IPS-18a (cell line): ENCODE data around the gene BLTP3B.

ENCODE experiments used
- H3K27ac ChIP-seq: one replicate; pipeline ENCODE4 v1.5.1; 2013; ENCODE audit warnings: low read length
- H3K27me3 ChIP-seq: one replicate; pipeline ENCODE4 v1.6.1; 2013; ENCODE audit warnings: mild to moderate bottlenecking, low read length; ENCODE audit not compliant: control insufficient read depth, insufficient read depth
- H3K36me3 ChIP-seq: one replicate; pipeline ENCODE4 v1.6.1; 2013; ENCODE audit warnings: low read depth, low read length; ENCODE audit not compliant: control insufficient read depth
- H3K4me1 ChIP-seq: one replicate; pipeline ENCODE4 v1.6.1; 2013; ENCODE audit warnings: low read depth, low read length; ENCODE audit not compliant: control insufficient read depth
- H3K4me3 ChIP-seq: one replicate; pipeline ENCODE4 v1.5.1; 2013; ENCODE audit warnings: low read length
- H3K9ac ChIP-seq: one replicate; pipeline ENCODE4 v1.6.1; 2013; ENCODE audit warnings: mild to moderate bottlenecking, low read length, moderate library complexity
- H3K9me3 ChIP-seq: one replicate; pipeline ENCODE4 v1.6.1; 2013; ENCODE audit warnings: low read depth, low read length; ENCODE audit not compliant: control insufficient read depth

The BLTP3B gene

DNA sequence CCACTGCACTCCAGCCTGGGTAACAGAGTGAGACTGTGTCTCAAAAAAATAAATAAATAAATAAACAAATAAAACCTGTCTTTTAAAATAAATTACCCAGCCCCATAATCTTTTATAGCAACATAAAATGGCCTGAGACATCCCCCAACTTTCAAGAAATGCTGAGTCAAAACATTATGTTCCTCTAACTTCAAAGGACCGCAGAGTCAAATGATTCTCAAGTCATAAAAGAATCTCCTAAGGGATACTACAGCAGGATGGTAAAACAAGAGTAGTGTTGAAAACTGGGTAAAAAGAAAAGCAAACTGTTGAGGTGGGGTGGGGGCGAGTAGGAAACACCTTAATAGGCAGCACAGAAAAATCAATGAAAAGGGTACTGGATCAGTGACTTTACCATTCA, 9.5 kb downstream of the BLTP3B start:
- H3K27ac ChIP-seq, result no peak overlapping the region
- H3K36me3 ChIP-seq, result no peaks in the 10 kb centered on the region
- peaks cover 7% of the 10 kb centered on the region for H3K4me1 ChIP-seq
- no peak overlapping the region for H3K4me3 ChIP-seq
- no peaks in the 10 kb centered on the region for H3K27me3 ChIP-seq
- H3K9ac ChIP-seq, result no peak overlapping the region
- no peaks in the 10 kb centered on the region for H3K9me3 ChIP-seq

DNA sequence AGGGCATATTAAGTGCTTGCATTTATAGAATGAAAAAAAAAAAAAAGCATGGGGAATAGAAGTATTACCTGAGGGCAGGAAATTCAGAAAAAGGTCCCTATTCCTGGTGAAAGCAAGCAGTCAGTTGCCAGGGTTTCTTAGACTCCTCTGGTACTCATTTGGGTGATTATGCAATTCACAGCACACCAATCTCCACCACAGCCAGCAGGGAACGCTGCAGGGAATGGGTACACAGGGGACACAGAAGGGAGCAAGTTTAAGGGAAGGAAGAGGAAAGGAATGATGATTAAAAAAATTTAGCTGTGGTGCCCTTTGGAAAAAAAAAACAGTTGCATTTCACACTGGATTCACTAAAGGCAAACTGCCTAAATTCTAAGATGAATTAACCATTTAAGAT, 14.2 kb downstream of the BLTP3B start:
- no peak overlapping the region for H3K27ac ChIP-seq
- H3K9me3 ChIP-seq, result no peaks in the 10 kb centered on the region
- H3K4me1 ChIP-seq, result peaks cover 12% of the 10 kb centered on the region
- H3K36me3 ChIP-seq, result no peaks in the 10 kb centered on the region
- H3K4me3 ChIP-seq, result no peak overlapping the region
- no peak overlapping the region for H3K9ac ChIP-seq
- no peaks in the 10 kb centered on the region for H3K27me3 ChIP-seq

GRCh38 chr12:100127766-100128511, 14.7 kb downstream of the BLTP3B start:
- peaks cover 12% of the 10 kb centered on the region for H3K4me1 ChIP-seq
- H3K27me3 ChIP-seq, result no peaks in the 10 kb centered on the region
- H3K4me3 ChIP-seq, result no peak overlapping the region
- H3K9me3 ChIP-seq, result no peaks in the 10 kb centered on the region
- no peak overlapping the region for H3K27ac ChIP-seq
- no peak overlapping the region for H3K9ac ChIP-seq
- H3K36me3 ChIP-seq, result no peaks in the 10 kb centered on the region

DNA sequence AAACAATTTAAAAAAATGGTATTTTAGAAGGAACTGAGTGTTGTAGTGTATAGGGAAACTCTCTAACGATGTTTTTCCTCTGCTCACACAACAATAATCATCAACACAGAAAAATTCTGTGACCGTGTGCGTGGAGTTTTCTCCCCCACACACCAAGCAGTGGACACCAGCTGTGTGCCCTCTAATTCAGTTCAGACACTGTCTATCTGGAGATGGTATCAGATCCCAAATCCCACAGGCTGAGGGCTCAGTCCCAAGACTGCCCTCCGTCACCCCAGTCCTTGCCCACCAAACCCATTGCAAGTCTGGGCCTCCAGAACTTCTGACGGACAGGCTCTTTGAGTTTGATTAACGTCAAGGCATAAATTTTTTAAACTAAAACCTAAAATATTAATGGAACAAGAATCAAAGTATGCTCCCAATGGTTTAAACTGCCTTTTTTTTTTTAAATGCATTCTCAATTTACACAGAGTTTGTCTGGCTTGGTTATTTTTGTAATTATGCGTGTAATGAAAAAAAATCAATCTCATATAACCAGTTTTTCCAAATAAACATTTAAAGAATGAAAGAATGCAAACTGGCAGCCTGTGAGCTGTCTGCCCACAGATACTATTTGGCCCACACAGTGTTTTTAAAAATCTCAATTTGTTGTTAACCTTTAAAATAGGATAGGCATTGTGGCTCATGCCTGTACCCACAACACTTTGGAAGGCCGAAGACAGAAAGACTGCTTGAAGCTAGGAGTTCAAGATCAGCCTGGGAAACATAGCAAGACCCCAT, 19.2 kb downstream of the BLTP3B start:
- Histone ChIP-seq H3K9me3 (no peaks in the 10 kb centered on the region), H3K36me3 (no peaks in the 10 kb centered on the region), H3K4me1 (peaks cover 8% of the 10 kb centered on the region), H3K27me3 (no peaks in the 10 kb centered on the region), H3K27ac (no peak overlapping the region), H3K9ac (no peak overlapping the region), H3K4me3 (no peak overlapping the region)

GRCh38 chr12:100120355-100120754, 22.3 kb downstream of the BLTP3B start:
- Histone ChIP-seq H3K9ac (no peak overlapping the region), H3K4me1 (no peaks in the 10 kb centered on the region), H3K27ac (no peak overlapping the region)

GRCh38 chr12:100115291-100115690, 27.4 kb downstream of the BLTP3B start:
- Histone ChIP-seq H3K9me3 (no peaks in the 10 kb centered on the region), H3K36me3 (no peaks in the 10 kb centered on the region), H3K4me3 (no peak overlapping the region), H3K27me3 (no peaks in the 10 kb centered on the region), H3K4me1 (no peaks in the 10 kb centered on the region), H3K9ac (no peak overlapping the region), H3K27ac (no peak overlapping the region)

More at GRCh38 chr12:100120355-100120754, 22.3 kb downstream of the BLTP3B start:
- Histone ChIP-seq H3K9me3 (no peaks in the 10 kb centered on the region), H3K4me3 (no peak overlapping the region), H3K27me3 (no peaks in the 10 kb centered on the region), H3K36me3 (no peaks in the 10 kb centered on the region)

DNA sequence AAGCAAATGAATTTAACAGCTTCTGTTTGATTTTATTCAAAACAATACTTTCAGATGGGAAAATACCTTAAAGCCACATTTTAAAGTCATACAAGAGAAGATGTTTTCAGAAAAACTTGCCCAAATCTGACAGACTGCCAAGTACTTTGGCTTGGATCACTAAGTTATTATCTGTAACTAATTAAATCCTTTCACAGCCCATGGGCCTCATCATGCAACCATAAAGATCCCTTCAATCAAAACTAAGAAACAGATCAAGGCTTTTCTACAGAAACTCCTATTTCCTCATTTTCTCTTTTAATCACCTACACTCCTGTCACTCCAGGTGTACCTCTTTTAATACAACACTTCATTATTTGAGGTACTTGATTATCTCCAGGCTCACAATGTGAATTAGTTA, 28.1 kb downstream of the BLTP3B start:
- Histone ChIP-seq H3K9me3 (no peaks in the 10 kb centered on the region), H3K36me3 (no peaks in the 10 kb centered on the region), H3K27me3 (no peaks in the 10 kb centered on the region), H3K4me1 (no peaks in the 10 kb centered on the region), H3K4me3 (no peak overlapping the region), H3K9ac (no peak overlapping the region), H3K27ac (no peak overlapping the region)

DNA sequence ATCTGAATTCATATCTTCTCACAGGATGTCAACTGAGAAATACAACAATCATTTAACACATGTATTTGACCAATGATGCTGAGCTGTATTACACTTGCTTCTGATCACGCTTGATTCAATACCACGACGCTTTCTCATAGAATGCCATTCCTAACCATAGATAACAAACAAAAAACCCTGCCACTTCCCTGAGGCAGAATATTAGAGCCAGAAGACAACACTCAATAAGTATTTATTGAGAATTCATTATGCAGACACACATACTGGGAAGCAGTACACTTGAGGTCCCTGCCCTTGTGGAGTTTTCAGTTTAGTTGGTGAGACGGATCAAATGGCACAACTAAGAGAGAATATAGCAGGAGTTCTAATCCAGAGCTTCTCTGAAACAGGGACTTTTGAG, 32.4 kb downstream of the BLTP3B start:
- Histone ChIP-seq H3K4me3 (no peak overlapping the region), H3K27ac (no peak overlapping the region), H3K27me3 (no peaks in the 10 kb centered on the region), H3K36me3 (peaks cover 3% of the 10 kb centered on the region), H3K9me3 (no peaks in the 10 kb centered on the region), H3K4me1 (no peaks in the 10 kb centered on the region), H3K9ac (no peak overlapping the region)

- Histone ChIP-seq H3K9ac (no peak overlapping the region), H3K4me1 (no peaks in the 10 kb centered on the region), H3K4me3 (no peak overlapping the region), H3K27ac (no peak overlapping the region), H3K27me3 (no peaks in the 10 kb centered on the region), H3K9me3 (no peaks in the 10 kb centered on the region), H3K36me3 (peaks cover 5% of the 10 kb centered on the region)
Observed at GRCh38 chr12:100106861-100107260, 35.8 kb downstream of the BLTP3B start.

DNA sequence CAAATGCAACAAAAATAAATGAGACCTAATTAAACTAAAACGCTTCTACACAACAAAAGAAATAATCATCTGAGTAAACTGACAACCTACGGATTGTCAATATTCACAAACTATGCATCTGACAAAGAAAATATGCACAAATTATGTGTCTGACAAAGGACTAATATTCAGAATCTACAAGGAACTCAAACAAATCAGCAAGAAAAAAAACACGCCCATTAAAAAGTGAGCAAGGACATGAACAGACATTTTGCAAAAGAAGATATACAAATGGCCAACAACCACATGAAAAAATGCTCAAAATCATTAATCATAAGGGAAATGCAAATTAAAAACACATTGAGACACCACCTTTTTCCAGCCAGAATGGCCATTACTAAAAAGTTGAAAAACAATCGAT, 37.0 kb downstream of the BLTP3B start:
- Histone ChIP-seq H3K27me3 (no peaks in the 10 kb centered on the region), H3K9ac (no peak overlapping the region), H3K9me3 (no peaks in the 10 kb centered on the region), H3K4me1 (no peaks in the 10 kb centered on the region), H3K4me3 (no peak overlapping the region), H3K27ac (no peak overlapping the region), H3K36me3 (peaks cover 5% of the 10 kb centered on the region)

DNA sequence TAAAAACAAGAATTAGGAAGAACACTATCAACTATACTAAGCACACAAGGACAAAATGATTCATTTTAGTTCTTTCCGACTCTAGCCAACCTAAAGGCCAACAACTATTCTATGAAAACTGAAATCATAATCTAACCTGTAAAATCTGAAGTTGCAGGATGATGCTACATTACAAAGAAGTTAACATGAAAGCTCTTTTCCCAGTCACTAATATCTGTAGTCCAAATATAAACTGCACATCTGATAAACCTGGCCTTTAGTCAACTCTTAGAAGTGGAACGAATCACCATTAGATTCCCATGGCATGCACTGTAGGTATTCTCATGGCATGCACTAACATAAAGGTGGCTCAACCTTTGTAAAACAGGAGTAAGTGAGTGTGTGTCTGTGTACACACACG, 41.7 kb downstream of the BLTP3B start:
- H3K27me3 ChIP-seq, result no peaks in the 10 kb centered on the region
- H3K36me3 ChIP-seq, result peaks cover 9% of the 10 kb centered on the region
- no peaks in the 10 kb centered on the region for H3K9me3 ChIP-seq
- no peak overlapping the region for H3K9ac ChIP-seq
- H3K27ac ChIP-seq, result no peak overlapping the region
- H3K4me3 ChIP-seq, result no peak overlapping the region
- H3K4me1 ChIP-seq, result no peaks in the 10 kb centered on the region
